Heart left ventricle (tissue), 16 donors: ENCODE results near the gene FGFR4. TPM values are rescaled to one million over a fixed set of nuclear protein-coding genes. Genes with fewer than 3 reads are reported as not detected.
A peak's percentile ranks its signal among the peaks of the same experiment; 100 is the strongest.

ENCODE experiments used
- ATAC-seq, 4 donors: fragments of 200-7000 bp; cut with Tn5 transposase; one replicate each; pipeline ENCODE4 v1.9.1; 2020 to 2022; ENCODE audit warnings: moderate library complexity in 4 of 4, mild to moderate bottlenecking in 3 of 4, moderate number of reproducible peaks in 1 of 4
- DNase-seq, 5 donors: peaks; one replicate each; pipeline ENCODE4 v3.0.0-alpha.2; 2020
- H3K27ac ChIP-seq, 12 donors: fragments of 200-600 bp; sonication (generic) in 4 of 12; one replicate each; pipeline versions ENCODE4 v1.5.0 to v1.8.0; 2016 to 2022; ENCODE audit warnings: mild to moderate bottlenecking in 2 of 12
- H3K27me3 ChIP-seq, 9 donors: fragments of 200-600 bp; sonication (generic) in 2 of 9; one replicate each; pipeline versions ENCODE4 v1.5.1 to v1.8.0; 2016 to 2022; ENCODE audit warnings: mild to moderate bottlenecking in 3 of 9
- H3K36me3 ChIP-seq, 9 donors: fragments of 200-600 bp; sonication (generic) in 2 of 9; one replicate each; pipeline versions ENCODE4 v1.5.0 to v1.8.0; 2018 to 2022; ENCODE audit warnings: mild to moderate bottlenecking in 2 of 9
- H3K4me1 ChIP-seq, 12 donors: fragments of 200-600 bp; sonication (generic) in 4 of 12; one replicate each; pipeline versions ENCODE4 v1.5.0 to v1.8.0; 2016 to 2022; ENCODE audit warnings: mild to moderate bottlenecking in 3 of 12
- H3K4me3 ChIP-seq, 12 donors: fragments of 200-600 bp; sonication (generic) in 4 of 12; one replicate each; pipeline versions ENCODE4 v1.5.0 to v1.8.0; 2017 to 2022; ENCODE audit warnings: mild to moderate bottlenecking in 9 of 12, moderate library complexity in 4 of 12
- H3K9me3 ChIP-seq, 12 donors: fragments of 200-600 bp; sonication (generic) in 4 of 12; one replicate each; pipeline versions ENCODE4 v1.5.0 to v1.8.0; 2016 to 2022; ENCODE audit warnings: mild to moderate bottlenecking in 1 of 12
- CTCF ChIP-seq, 12 donors: fragments of 200-600 bp; sonication (generic) in 4 of 12; IDR thresholded peaks; one replicate each; pipeline versions ENCODE4 v1.5.0 to v1.8.0; 2018 to 2022; ENCODE audit warnings: antibody characterized with exemption in 12 of 12, mild to moderate bottlenecking in 5 of 12
- POLR2A ChIP-seq, 2 donors: fragments of 450-650 bp; IDR thresholded peaks; one replicate each; pipeline ENCODE4 v1.6.1; 2017; ENCODE audit warnings: antibody characterized with exemption in 2 of 2, mild to moderate bottlenecking in 2 of 2, moderate library complexity in 2 of 2
- WGBS, 4 donors: extraction: QIAGEN DNeasy Blood & Tissue Kit in 2 of 4; methylation state at CpG; one replicate each; pipeline versions ENCODE4 v1.1.5 to v1.1.7; 2013 to 2018; 5-methylcytosine and 5-hydroxymethylcytosine counted together
- intact Hi-C, 10 donors: fragments of 100-400 bp; cut with DNase I; formaldehyde crosslinking; loops; one replicate each; pipeline versions ENCODE4 v1.11.1 to v1.14.2; 2022
- polyA plus RNA-seq, 2 donors: library from polyadenylated mRNA; stranded (reverse); fragments of 200-250 nt; gene quantifications; one replicate each; pipeline ENCODE4 v1.2.3, GENCODE V29; 2013
- total RNA-seq, 9 donors: library from RNA; depleted of rRNA in 2 of 9; stranded (reverse); fragments of >200 nt in 2 of 9; fragmentation: NEBNext Ultra II Directional in 3 of 9; extraction: Animal tissue kit (Norgen Biotek cat#: 25700) in 3 of 9; gene quantifications; one replicate each; pipeline versions ENCODE4 v1.1.0 to v1.2.4, GENCODE V29; 2016 to 2023
- donor health status: ischemic (EF 13 %, LVEDD 7.1; RV severe dilation, severe dysfunction).
- donor health status: healthy with polysubstance abuse.
- donor health status: DM: no; HTN: yes; CAD: no.
- donor health status: DM: no; HTN: no; CAD: no.
- donor health status: ischemic (EF 25% LVEDD 6.9; RV normal size, moderate dysfunction).
- donor health status: ischemic (EF 25% LVEDD 5.7; RV mildly dilated, moderate dysfunction).
- donor health status: healthy.
- donor health status: DM: yes; HTN: yes; CAD: no.
- donor health status: ischemic (EF 35%, LVEDD 5.7; RV mildly dilated, moderate dysfunction).
- donor health status: nonischemic (EF 11% LVEDD 7.7; RV severe dilation, severe dysfunction).
- donor health status: DM: yes; HTN: yes; CAD: no.
- donor health status: PGD.
- donor health status: ischemic (EF 29% LVEDD 5.4; RV normal size, mild dysfunction).
- donor health status: nonischemic (EF 23%, LVEDD 6.1; RV moderate dilation, normal function).

The FGFR4 gene
- total and polyA plus RNA-seq, 11 donors: 0.35 to 2.6 (median 0.49) TPM; not detected in 1

GRCh38 chr5:177103523-177104253 is 17.0 kb downstream of the FGFR4 start:
- no peak for TF ChIP-seq CTCF (IDR thresholded peaks at IDR 0.05)
- TF ChIP-seq POLR2A (IDR thresholded peaks at IDR 0.05): no peak
- Histone ChIP-seq H3K4me3 (no peak overlapping the region), H3K36me3 (no peaks in the 10 kb centered on the region), H3K9me3 (no peaks in the 10 kb centered on the region), H3K27ac (no peak overlapping the region), H3K27me3 (peaks cover 0 to 7% (median 0%) of the 10 kb centered on the region in 9 donors), H3K4me1 (peaks cover 0 to 4% (median 0%) of the 10 kb centered on the region in 12 donors)
- no peak for DNase-seq
- ATAC-seq: no peak
- 56 to 69% (median 61%) methylated on average over 8 to 9 of the region's 9 CpGs for WGBS, 4 donors
- intact Hi-C loops: no loop called here

GRCh38 chr5:177105691-177106476 is 19.2 kb downstream of the FGFR4 start:
- DNase-seq (no peak), ATAC-seq (no peak)
- TF ChIP-seq POLR2A (IDR thresholded peaks at IDR 0.05): no peak
- no peak for TF ChIP-seq CTCF (IDR thresholded peaks at IDR 0.05)
- Histone ChIP-seq H3K4me1 (no peaks in the 10 kb centered on the region), H3K4me3 (no peak overlapping the region), H3K9me3 (no peaks in the 10 kb centered on the region), H3K27ac (no peak overlapping the region), H3K36me3 (no peaks in the 10 kb centered on the region), H3K27me3 (peaks cover 0 to 4% (median 0%) of the 10 kb centered on the region in 9 donors)
- 71 to 76% (median 75%) methylated on average over 23 to 24 of the region's 24 CpGs for WGBS, 4 donors
- intact Hi-C loops: no loop called here

- no peak for DNase-seq
- peaks cover 0 to 2% (median 0%) of the 10 kb centered on the region in 12 donors for H3K4me1 ChIP-seq
- H3K4me3 ChIP-seq: no peak overlapping the region
- intact Hi-C loops: no loop called here
- no peaks in the 10 kb centered on the region for H3K9me3 ChIP-seq
- TF ChIP-seq CTCF (IDR thresholded peaks at IDR 0.05) (no peak), POLR2A (IDR thresholded peaks at IDR 0.05) (no peak)
- H3K36me3 ChIP-seq: no peaks in the 10 kb centered on the region
- peaks cover 0 to 4% (median 0%) of the 10 kb centered on the region in 9 donors for H3K27me3 ChIP-seq
- no peak overlapping the region for H3K27ac ChIP-seq
- 80 to 90% (median 87%) methylated on average over 4 of the region's 4 CpGs for WGBS, 4 donors
- ATAC-seq: no peak
Measured at GRCh38 chr5:177107159-177107558, 20.4 kb downstream of the FGFR4 start.

GRCh38 chr5:177109810-177110209 is 23.1 kb downstream of the FGFR4 start:
- no peak overlapping the region for H3K4me3 ChIP-seq
- intact Hi-C loops: loop anchor here (2.0 to 10.0 kb wide), 14 partner anchors 37 to 453 kb away; partner anchors contain the start of genes PRELID1 (in 4 of the 10), RAB24 (in 4 of the 10), MXD3 (in 1 of the 10) and SLC34A1 (in 1 of the 10)
- peaks cover 0 to 13% (median 7%) of the 10 kb centered on the region in 12 donors for H3K4me1 ChIP-seq
- H3K27ac ChIP-seq: no peak overlapping the region
- no peak for TF ChIP-seq POLR2A (IDR thresholded peaks at IDR 0.05)
- TF ChIP-seq CTCF (IDR thresholded peaks at IDR 0.05): no peak
- H3K9me3 ChIP-seq: no peaks in the 10 kb centered on the region
- DNase-seq (peak in 1 of 5 donors; percentile 56), ATAC-seq (peak in 1 of 4 donors; percentile 23)
- WGBS, 4 donors: 52 to 54% (median 52%) methylated on average over 9 of the region's 9 CpGs
- no peaks in the 10 kb centered on the region for H3K27me3 ChIP-seq
- no peaks in the 10 kb centered on the region for H3K36me3 ChIP-seq
